NB4 (cell line): ENCODE measurements around the gene TBC1D14.

Source experiments
- MAX ChIP-seq: IDR thresholded peaks from 2 replicates; pipeline ENCODE4 v1.6.1; 2011; ENCODE audit warnings: low read depth, low read length
- MYC ChIP-seq: IDR thresholded peaks from 2 replicates; pipeline ENCODE4 v1.6.1; 2011; ENCODE audit warnings: low read depth, low read length
- POLR2A ChIP-seq: IDR thresholded peaks from 2 replicates; pipeline ENCODE4 v1.6.1; 2011; ENCODE audit warnings: mild to moderate bottlenecking; ENCODE audit not compliant: insufficient read length; ENCODE audit errors: extremely low read depth
- TF ChIP-seq, protein P1 (sequence below): IDR thresholded peaks from one replicate; pipeline ENCODE4 v1.5.1; 2012; ENCODE audit warnings: low read depth, low read length

DNA sequence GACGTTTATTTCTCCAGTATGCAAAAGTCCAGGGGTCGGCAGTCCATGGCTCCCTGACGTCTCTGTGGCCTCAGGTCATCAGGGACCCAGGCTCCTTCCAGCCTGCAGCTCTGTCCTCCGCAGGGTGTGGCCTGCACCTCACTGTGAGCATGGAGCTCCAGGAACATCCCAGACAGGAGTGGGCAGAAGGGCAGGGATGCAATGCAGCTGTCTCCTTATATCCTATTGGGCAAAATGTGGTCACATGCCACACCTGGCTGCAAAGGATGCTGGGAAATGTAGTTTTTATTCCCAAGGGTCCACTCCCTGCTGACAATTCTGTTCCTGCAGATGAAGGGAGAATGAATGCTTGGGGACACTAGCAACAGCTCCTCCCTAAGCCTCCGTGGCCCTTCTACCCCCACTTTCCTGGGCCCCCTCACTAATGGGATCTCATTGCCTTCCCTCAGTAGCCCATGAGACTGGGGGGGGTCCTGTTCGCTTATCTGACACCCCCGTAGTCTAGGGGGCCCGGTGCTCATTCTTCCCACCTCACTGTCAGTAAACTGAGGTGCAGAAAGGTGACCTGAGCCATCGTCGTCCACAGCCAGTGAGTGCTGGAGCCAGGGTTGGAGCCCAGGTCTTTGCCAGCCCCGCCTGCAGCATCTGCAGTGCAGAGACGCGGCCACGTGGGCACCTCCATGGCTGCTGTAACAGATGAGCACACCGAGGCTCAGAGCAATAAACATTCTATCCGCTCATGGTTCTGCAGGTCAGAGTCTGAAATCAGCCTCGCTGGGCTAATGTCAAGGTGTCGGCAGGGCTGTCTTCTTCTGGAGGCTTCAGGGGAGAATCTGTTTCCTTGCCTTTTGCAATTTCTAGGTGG lies 164.1 kb downstream of the TBC1D14 start:
- TF ChIP-seq, protein P1, sequence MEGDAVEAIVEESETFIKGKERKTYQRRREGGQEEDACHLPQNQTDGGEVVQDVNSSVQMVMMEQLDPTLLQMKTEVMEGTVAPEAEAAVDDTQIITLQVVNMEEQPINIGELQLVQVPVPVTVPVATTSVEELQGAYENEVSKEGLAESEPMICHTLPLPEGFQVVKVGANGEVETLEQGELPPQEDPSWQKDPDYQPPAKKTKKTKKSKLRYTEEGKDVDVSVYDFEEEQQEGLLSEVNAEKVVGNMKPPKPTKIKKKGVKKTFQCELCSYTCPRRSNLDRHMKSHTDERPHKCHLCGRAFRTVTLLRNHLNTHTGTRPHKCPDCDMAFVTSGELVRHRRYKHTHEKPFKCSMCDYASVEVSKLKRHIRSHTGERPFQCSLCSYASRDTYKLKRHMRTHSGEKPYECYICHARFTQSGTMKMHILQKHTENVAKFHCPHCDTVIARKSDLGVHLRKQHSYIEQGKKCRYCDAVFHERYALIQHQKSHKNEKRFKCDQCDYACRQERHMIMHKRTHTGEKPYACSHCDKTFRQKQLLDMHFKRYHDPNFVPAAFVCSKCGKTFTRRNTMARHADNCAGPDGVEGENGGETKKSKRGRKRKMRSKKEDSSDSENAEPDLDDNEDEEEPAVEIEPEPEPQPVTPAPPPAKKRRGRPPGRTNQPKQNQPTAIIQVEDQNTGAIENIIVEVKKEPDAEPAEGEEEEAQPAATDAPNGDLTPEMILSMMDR, result no peak
- no peak for TF ChIP-seq POLR2A
- TF ChIP-seq MAX, result peak; percentile 78
- no peak for TF ChIP-seq MYC
